ENCODE data around the gene SSR1.
"Not testable (repeated sequence)": the region's sequence is repeated elsewhere in the genome, so short reads cannot be mapped to it uniquely, and the experiment has no call there.

The SSR1 gene

GRCh38 chr6:7282097-7282906 lies 30.7 kb downstream of the SSR1 start:
- no peaks in the 10 kb centered on the region for H3K79me2 ChIP-seq (ENCODE audit: low read length)
- peaks cover 13% of the 10 kb centered on the region for H3F3A ChIP-seq (ENCODE audit: insufficient read depth, low read length)
- no peak overlapping the region for H3K9ac ChIP-seq (ENCODE audit: low read length)
- TF ChIP-seq EZH2phosphoT487 (IDR thresholded peaks at IDR 0.05; ENCODE audit: low read length) (no peak), CTCF (IDR thresholded peaks at IDR 0.05; ENCODE audit: low read length) (no peak), EZH2 (optimal IDR thresholded peaks at IDR 0.05; ENCODE audit: low read depth, low read length) (no peak)
- no peaks in the 10 kb centered on the region for H4K20me1 ChIP-seq (ENCODE audit: insufficient read depth, low read length)
- no peak overlapping the region for H3K4me2 ChIP-seq (ENCODE audit: low read depth, low read length)
- H3K27ac ChIP-seq (ENCODE audit: low read length): no peak overlapping the region
- H3K27me3 ChIP-seq (replicated peaks; ENCODE audit: insufficient read depth, low read length): no peaks in the 10 kb centered on the region
- H3K36me3 ChIP-seq (replicated peaks; ENCODE audit: insufficient read depth, low read length): peaks cover 4% of the 10 kb centered on the region; the same call in 1 of the 2 replicates
- H3K4me1 ChIP-seq (ENCODE audit: low read length): peaks cover 15% of the 10 kb centered on the region
- H2AFZ ChIP-seq (ENCODE audit: low read length): no peak overlapping the region
- no peak overlapping the region for H3K4me3 ChIP-seq (ENCODE audit: low read length)
- H3K9me2 ChIP-seq (replicated peaks; ENCODE audit: insufficient read depth, low read length): no peaks in the 10 kb centered on the region
- no peaks in the 10 kb centered on the region for H3K9me3 ChIP-seq (replicated peaks; ENCODE audit: insufficient read depth, low read length)
- no peak for DNase-seq

DNA sequence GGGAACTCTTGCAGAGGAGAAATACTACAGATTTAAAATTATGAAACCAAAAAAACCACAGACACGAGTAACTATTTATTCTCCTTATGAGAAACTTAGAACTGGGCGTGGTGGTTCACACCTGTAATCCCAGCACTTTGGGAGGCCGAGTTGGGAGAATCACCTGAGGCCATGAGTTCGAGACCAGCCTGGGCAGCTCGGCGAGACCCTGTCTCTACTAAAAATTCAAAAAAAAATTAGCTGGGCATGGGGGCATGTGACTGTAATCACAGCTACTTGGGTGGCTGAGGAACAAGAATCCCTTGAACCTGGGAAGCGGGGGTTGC lies 36.8 kb downstream of the SSR1 start:
- Histone ChIP-seq H3K9me3 (replicated peaks; ENCODE audit: insufficient read depth, low read length) (no peaks in the 10 kb centered on the region), H3K9me2 (replicated peaks; ENCODE audit: insufficient read depth, low read length) (no peaks in the 10 kb centered on the region), H3F3A (ENCODE audit: insufficient read depth, low read length) (peaks cover 17% of the 10 kb centered on the region), H3K36me3 (replicated peaks; ENCODE audit: insufficient read depth, low read length) (no peaks in the 10 kb centered on the region), H3K27ac (ENCODE audit: low read length) (no peak overlapping the region), H3K4me3 (ENCODE audit: low read length) (no peak overlapping the region), H2AFZ (ENCODE audit: low read length) (no peak overlapping the region), H3K4me1 (ENCODE audit: low read length) (peaks cover 15% of the 10 kb centered on the region), H3K27me3 (replicated peaks; ENCODE audit: insufficient read depth, low read length) (no peaks in the 10 kb centered on the region), H3K79me2 (ENCODE audit: low read length) (no peaks in the 10 kb centered on the region), H3K9ac (ENCODE audit: low read length) (no peak overlapping the region), H3K4me2 (ENCODE audit: low read depth, low read length) (no peak overlapping the region), H4K20me1 (ENCODE audit: insufficient read depth, low read length) (no peaks in the 10 kb centered on the region)
- no peak for DNase-seq
- no peak for TF ChIP-seq EZH2 (optimal IDR thresholded peaks at IDR 0.05; ENCODE audit: low read depth, low read length)
- TF ChIP-seq CTCF (IDR thresholded peaks at IDR 0.05; ENCODE audit: low read length): no peak
- no peak for TF ChIP-seq EZH2phosphoT487 (IDR thresholded peaks at IDR 0.05; ENCODE audit: low read length)

DNA sequence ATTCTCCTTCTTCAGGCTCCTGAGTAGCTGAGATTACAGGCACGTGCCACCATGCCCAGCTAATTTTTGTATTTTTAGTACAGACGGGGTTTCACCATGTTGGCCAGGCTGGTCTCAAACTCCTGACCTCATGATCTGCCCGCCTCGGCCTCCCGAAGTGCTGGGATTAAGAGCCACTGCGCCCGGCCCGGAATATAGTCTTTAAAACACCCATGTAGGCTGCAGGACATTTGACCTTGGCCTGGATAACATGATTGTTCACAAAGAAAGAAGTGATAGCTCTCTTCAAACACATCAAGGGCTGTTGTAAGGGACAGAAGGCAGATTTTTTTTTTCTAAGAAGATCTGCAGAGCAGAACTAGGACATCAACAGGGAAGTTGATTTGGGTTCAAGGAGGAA lies 38.5 kb downstream of the SSR1 start:
- H3K4me2 ChIP-seq (ENCODE audit: low read depth, low read length); H4K20me1 ChIP-seq (ENCODE audit: insufficient read depth, low read length); H3K27me3 ChIP-seq (replicated peaks; ENCODE audit: insufficient read depth, low read length); H2AFZ ChIP-seq (ENCODE audit: low read length); H3K27ac ChIP-seq (ENCODE audit: low read length); H3K4me3 ChIP-seq (ENCODE audit: low read length); DNase-seq; H3K9ac ChIP-seq (ENCODE audit: low read length); H3K79me2 ChIP-seq (ENCODE audit: low read length); H3K36me3 ChIP-seq (replicated peaks; ENCODE audit: insufficient read depth, low read length); H3K9me3 ChIP-seq (replicated peaks; ENCODE audit: insufficient read depth, low read length); H3K9me2 ChIP-seq (replicated peaks; ENCODE audit: insufficient read depth, low read length): not testable (repeated sequence)
- Histone ChIP-seq H3F3A (ENCODE audit: insufficient read depth, low read length) (peaks cover 17% of the 10 kb centered on the region), H3K4me1 (ENCODE audit: low read length) (peaks cover 15% of the 10 kb centered on the region)

DNA sequence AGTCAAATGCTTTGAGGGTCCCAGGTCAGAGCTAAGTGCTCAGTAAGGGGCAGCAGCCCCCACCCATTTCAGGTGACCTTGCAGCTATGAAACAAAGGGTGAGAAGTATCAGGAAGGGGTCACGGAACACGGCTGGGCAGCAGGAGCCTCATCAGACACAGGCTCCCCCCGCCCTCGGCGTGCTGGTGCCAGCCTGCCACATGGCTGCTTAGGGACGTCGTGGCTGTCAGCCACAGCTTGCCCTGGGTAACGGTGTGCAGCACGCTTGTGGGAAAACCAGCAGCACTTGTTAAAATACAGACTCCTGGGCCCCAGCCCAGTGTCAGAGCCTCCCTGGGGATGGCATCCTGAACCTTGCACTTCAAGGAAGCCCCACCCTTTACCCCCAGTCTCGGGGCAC lies 39.3 kb downstream of the SSR1 start:
- no peaks in the 10 kb centered on the region for H4K20me1 ChIP-seq (ENCODE audit: insufficient read depth, low read length)
- no peak overlapping the region for H3K4me3 ChIP-seq (ENCODE audit: low read length)
- no peak overlapping the region for H3K4me2 ChIP-seq (ENCODE audit: low read depth, low read length)

More for the DNA sequence above, 39.3 kb downstream of the SSR1 start:
- Histone ChIP-seq H3K27me3 (replicated peaks; ENCODE audit: insufficient read depth, low read length) (no peaks in the 10 kb centered on the region), H2AFZ (ENCODE audit: low read length) (no peak overlapping the region), H3K9me3 (replicated peaks; ENCODE audit: insufficient read depth, low read length) (no peaks in the 10 kb centered on the region), H3F3A (ENCODE audit: insufficient read depth, low read length) (peaks cover 14% of the 10 kb centered on the region), H3K36me3 (replicated peaks; ENCODE audit: insufficient read depth, low read length) (no peaks in the 10 kb centered on the region), H3K9ac (ENCODE audit: low read length) (no peak overlapping the region), H3K9me2 (replicated peaks; ENCODE audit: insufficient read depth, low read length) (no peaks in the 10 kb centered on the region), H3K79me2 (ENCODE audit: low read length) (no peaks in the 10 kb centered on the region), H3K27ac (ENCODE audit: low read length) (no peak overlapping the region), H3K4me1 (ENCODE audit: low read length) (peaks cover 12% of the 10 kb centered on the region)
- DNase-seq: no peak
- TF ChIP-seq CTCF (IDR thresholded peaks at IDR 0.05; ENCODE audit: low read length): no peak
- no peak for TF ChIP-seq EZH2phosphoT487 (IDR thresholded peaks at IDR 0.05; ENCODE audit: low read length)
- no peak for TF ChIP-seq EZH2 (optimal IDR thresholded peaks at IDR 0.05; ENCODE audit: low read depth, low read length)

Data from MM.1S (cell line).